Liver (tissue), 9 donors: ENCODE measurements around the gene CC2D1B. TPM values are rescaled to one million over a fixed set of nuclear protein-coding genes. Genes with fewer than 3 reads are reported as not detected.

Source experiments
- DNase-seq: peaks from one replicate; pipeline ENCODE4 v3.0.0-alpha.2; 2017; ENCODE audit warnings: low spot score
- H3K27ac ChIP-seq, 2 donors: one replicate each; pipeline ENCODE4 v1.7.0; 2013; ENCODE audit warnings: inconsistent platforms in 2 of 2, low read length in 2 of 2, control low read depth in 1 of 2, low read depth in 1 of 2, mild to moderate bottlenecking in 1 of 2
- H3K27me3 ChIP-seq, 4 donors: one replicate each; pipeline versions ENCODE4 v1.6.1 to v1.7.0; 2013; ENCODE audit warnings: low read length in 3 of 4, inconsistent platforms in 1 of 4, mild to moderate bottlenecking in 1 of 4, moderate library complexity in 1 of 4; ENCODE audit not compliant: control insufficient read depth in 4 of 4, insufficient read depth in 4 of 4
- H3K36me3 ChIP-seq, 4 donors: one replicate each; pipeline versions ENCODE4 v1.6.1 to v1.7.0; 2013; ENCODE audit warnings: low read length in 3 of 4, mild to moderate bottlenecking in 3 of 4, low read depth in 1 of 4, moderate library complexity in 1 of 4; ENCODE audit not compliant: control insufficient read depth in 4 of 4, insufficient read depth in 3 of 4
- H3K4me1 ChIP-seq, 4 donors: one replicate each; pipeline versions ENCODE4 v1.6.1 to v1.7.0; 2013; ENCODE audit warnings: low read length in 3 of 4, mild to moderate bottlenecking in 3 of 4, moderate library complexity in 1 of 4; ENCODE audit not compliant: control insufficient read depth in 4 of 4, insufficient read depth in 4 of 4
- H3K4me3 ChIP-seq, 3 donors: one replicate each; pipeline versions ENCODE4 v1.6.1 to v1.7.0; 2013; ENCODE audit warnings: low read length in 3 of 3, control low read depth in 1 of 3, low read depth in 1 of 3, mild to moderate bottlenecking in 1 of 3
- H3K9ac ChIP-seq, 2 donors: one replicate each; pipeline ENCODE4 v1.7.0; 2013; ENCODE audit warnings: low read length in 2 of 2, mild to moderate bottlenecking in 2 of 2, moderate library complexity in 2 of 2, control low read depth in 1 of 2, low read depth in 1 of 2
- H3K9me3 ChIP-seq, 4 donors: one replicate each; pipeline versions ENCODE4 v1.6.1 to v1.7.0; 2013; ENCODE audit warnings: low read length in 3 of 4; ENCODE audit not compliant: control insufficient read depth in 4 of 4
- ATF3 ChIP-seq: IDR thresholded peaks from 2 replicates; pipeline ENCODE4 v1.6.1; 2016; ENCODE audit warnings: antibody characterized with exemption
- CTCF ChIP-seq: fragments of 150-350 bp; IDR thresholded peaks from 2 replicates; pipeline ENCODE4 v1.5.1; 2017; ENCODE audit warnings: improper control_type of control experiment, low read depth, low read length; ENCODE audit not compliant: missing input control
- EGR1 ChIP-seq, 2 donors: IDR thresholded peaks; 2 replicates each; pipeline ENCODE4 v1.6.1; 2016 to 2018; ENCODE audit warnings: antibody characterized with exemption in 2 of 2, low read depth in 2 of 2
- FOXA1 ChIP-seq: IDR thresholded peaks from 2 replicates; pipeline ENCODE4 v1.6.1; 2016; ENCODE audit warnings: antibody characterized with exemption
- FOXA2 ChIP-seq: IDR thresholded peaks from 2 replicates; pipeline ENCODE4 v1.6.1; 2016; ENCODE audit warnings: antibody characterized with exemption
- GABPA ChIP-seq, 2 donors: IDR thresholded peaks in 1 of 2; conservative IDR thresholded peaks in 1 of 2; 2 replicates each; pipeline ENCODE4 v1.6.1; 2016; ENCODE audit warnings: antibody characterized with exemption in 2 of 2, mild to moderate bottlenecking in 1 of 2, moderate library complexity in 1 of 2
- HNF4A ChIP-seq, 2 donors: conservative IDR thresholded peaks; 2 replicates each; pipeline ENCODE4 v1.6.1; 2016; ENCODE audit warnings: antibody characterized with exemption in 2 of 2, mild to moderate bottlenecking in 2 of 2
- HNF4G ChIP-seq: IDR thresholded peaks from 2 replicates; pipeline ENCODE4 v1.6.1; 2016; ENCODE audit warnings: antibody characterized with exemption
- MAX ChIP-seq: IDR thresholded peaks from 2 replicates; pipeline ENCODE4 v1.6.1; 2016; ENCODE audit warnings: antibody characterized with exemption
- NR2F2 ChIP-seq: IDR thresholded peaks from 2 replicates; pipeline ENCODE4 v1.6.1; 2016; ENCODE audit warnings: antibody characterized with exemption
- RAD21 ChIP-seq, 2 donors: IDR thresholded peaks; 2 replicates each; pipeline ENCODE4 v1.6.1; 2016; ENCODE audit warnings: antibody characterized with exemption in 2 of 2, mild to moderate bottlenecking in 2 of 2
- REST ChIP-seq: IDR thresholded peaks from 2 replicates; pipeline ENCODE4 v1.6.1; 2016; ENCODE audit warnings: antibody characterized with exemption, mild to moderate bottlenecking
- SP1 ChIP-seq: IDR thresholded peaks from 2 replicates; pipeline ENCODE4 v1.6.1; 2018; ENCODE audit warnings: antibody characterized with exemption, mild to moderate bottlenecking
- TAF1 ChIP-seq: conservative IDR thresholded peaks from 2 replicates; pipeline ENCODE4 v1.6.1; 2016; ENCODE audit warnings: antibody characterized with exemption, mild to moderate bottlenecking
- YY1 ChIP-seq: IDR thresholded peaks from 2 replicates; pipeline ENCODE4 v1.6.1; 2016; ENCODE audit warnings: antibody characterized with exemption, mild to moderate bottlenecking
- ZBTB33 ChIP-seq: IDR thresholded peaks from 2 replicates; pipeline ENCODE4 v1.6.1; 2016; ENCODE audit warnings: antibody characterized with exemption
- WGBS: extraction: QIAGEN DNeasy Blood & Tissue Kit; methylation state at CpG from one replicate; pipeline ENCODE4 v1.1.7; 2013; 5-methylcytosine and 5-hydroxymethylcytosine counted together
- polyA plus RNA-seq, 2 donors: library from polyadenylated mRNA; stranded (reverse) in 1 of 2; unstranded in 1 of 2; fragments of 200-250 nt in 1 of 2; fragments of >200 nt in 1 of 2; fragmentation: Nextera tagmentation in 1 of 2; extraction: Ambion mirVana in 1 of 2; gene quantifications; one replicate each; pipeline versions ENCODE4 v1.2.1 to v1.2.3, GENCODE V29; 2013 to 2015
- total RNA-seq, 2 donors: library from RNA; depleted of rRNA; stranded (reverse); fragments of >200 nt; gene quantifications; one replicate each; pipeline ENCODE4 v1.2.3, GENCODE V29; 2014
- donor health status: healthy.
- donor health status: healthy.
- donor health status: healthy.
- donor health status: healthy.
- donor health status: healthy.

The CC2D1B gene
- total and polyA plus RNA-seq, 4 donors: 4.5 to 15.7 (median 7.5) TPM

GRCh38 chr1:52358851-52359497, 7.0 kb downstream of the CC2D1B start (continued):
- TF ChIP-seq ZBTB33 (no peak), TAF1 (no peak), YY1 (no peak), CTCF (no peak), NR2F2 (no peak), ATF3 (no peak), SP1 (no peak)

GRCh38 chr1:52357397-52357796, 8.6 kb downstream of the CC2D1B start:
- no peak overlapping the region for H3K9ac ChIP-seq
- no peak for DNase-seq
- no peaks in the 10 kb centered on the region for H3K9me3 ChIP-seq
- WGBS: 97% methylated on average over 9 of the region's 9 CpGs
- no peak overlapping the region for H3K4me3 ChIP-seq
- H3K27me3 ChIP-seq: no peaks in the 10 kb centered on the region
- peaks cover 31 to 99% (median 84%) of the 10 kb centered on the region in 4 donors for H3K36me3 ChIP-seq
- H3K27ac ChIP-seq: no peak overlapping the region
- H3K4me1 ChIP-seq: no peaks in the 10 kb centered on the region
- TF ChIP-seq EGR1 (IDR thresholded peaks at IDR 0.05; ENCODE audit: low read depth in 2 of 2) (no peak), NR2F2 (no peak), FOXA2 (no peak), REST (no peak), HNF4A (conservative IDR thresholded peaks at IDR 0.05) (no peak), TAF1 (no peak), GABPA (IDR thresholded peaks at IDR 0.05 in 1 of 2, conservative IDR thresholded peaks at IDR 0.05 in 1 of 2) (no peak), HNF4G (no peak), MAX (no peak), YY1 (no peak), SP1 (no peak), CTCF (no peak), FOXA1 (no peak), ATF3 (no peak), RAD21 (IDR thresholded peaks at IDR 0.05) (no peak)
